Measurements from ENCODE around the gene GRAMD1A.
"Not testable (repeated sequence)": the region's sequence is repeated elsewhere in the genome, so short reads cannot be mapped to it uniquely, and the experiment has no call there.

The GRAMD1A gene

DNA sequence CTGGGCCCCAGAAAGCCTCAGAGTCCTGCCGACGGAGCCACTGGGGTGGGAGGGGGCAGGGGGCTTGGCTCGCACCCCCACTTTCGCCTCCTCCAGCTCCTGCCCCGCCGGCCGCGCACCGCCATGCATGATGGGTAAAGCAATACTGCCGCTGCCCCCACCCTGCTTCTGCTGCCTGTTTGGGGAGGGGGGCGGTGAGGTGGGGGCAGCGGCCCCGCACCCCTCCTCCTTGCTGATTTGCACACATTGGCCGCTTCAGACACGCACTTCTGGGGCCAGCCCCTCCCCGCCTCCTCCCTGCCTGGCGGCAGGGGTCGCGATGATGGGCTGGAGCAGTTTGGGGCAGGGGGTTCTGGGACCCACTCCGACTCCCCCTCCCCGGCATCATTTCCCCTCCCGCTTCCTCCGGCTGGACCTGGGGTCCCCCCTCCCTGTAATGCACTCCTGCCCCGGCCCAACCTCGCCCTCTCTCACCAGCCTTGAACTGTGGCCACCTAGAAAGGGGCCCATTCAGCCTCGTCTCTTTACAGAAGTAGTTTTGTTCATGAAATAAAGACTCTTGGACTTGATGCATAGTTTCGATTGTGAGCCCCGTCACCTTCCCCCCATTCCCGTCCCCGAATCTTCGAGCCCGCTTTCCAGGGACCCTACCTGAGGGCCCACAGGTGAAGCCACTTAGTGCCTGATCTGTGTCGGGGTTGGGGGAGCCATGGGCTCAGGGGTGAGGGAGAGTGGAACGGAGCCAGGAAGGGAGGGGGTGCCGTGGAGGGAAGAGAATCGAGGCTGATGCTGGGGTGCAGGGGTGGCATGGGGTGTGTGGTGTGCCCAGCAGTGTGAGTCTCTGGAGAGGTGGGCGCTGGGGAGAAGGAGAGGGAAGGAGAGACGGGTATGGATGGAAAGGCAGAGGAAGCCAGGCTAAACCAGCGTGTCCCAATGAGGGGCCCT lies 40.0 kb downstream of the GRAMD1A start:
- DNase-seq: no peak

GRCh38 chr19:35040826-35041547 lies 40.9 kb downstream of the GRAMD1A start:
- DNase-seq: no peak

DNA sequence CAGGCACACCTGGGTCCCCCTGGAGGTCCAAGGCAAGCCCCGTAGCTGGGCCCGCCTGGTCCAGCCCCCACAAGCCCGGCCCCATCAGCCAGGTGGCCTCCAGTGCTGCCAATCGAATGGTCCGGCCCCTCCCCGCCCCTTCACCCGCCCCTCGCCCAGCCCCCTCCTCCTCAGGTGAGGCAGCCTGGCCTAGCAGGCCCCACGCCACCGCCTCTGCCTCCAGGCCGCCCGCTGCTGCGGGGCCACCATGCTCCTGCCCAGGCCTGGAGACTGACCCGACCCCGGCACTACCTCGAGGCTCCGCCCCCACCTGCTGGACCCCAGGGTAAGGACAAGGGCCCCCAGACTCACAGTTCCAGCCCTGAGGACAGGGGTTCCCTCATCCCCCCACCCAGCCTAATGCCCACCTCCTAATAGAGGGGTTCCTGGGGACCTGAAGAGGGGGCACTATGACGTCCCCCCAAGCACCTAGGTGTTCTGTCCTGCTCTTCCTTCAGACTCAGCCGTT lies 41.5 kb downstream of the GRAMD1A start, which contains the start of gene HPN:
Gene HPN (plus strand): TSS at position 174 of the 508 bp plus-strand sequence. CDS start 786 bp downstream, outside the sequence.
- DNase-seq: no peak

- DNase-seq: no peak
Measured at GRCh38 chr19:35042056-35042730, 42.1 kb downstream of the GRAMD1A start.

GRCh38 chr19:35042954-35043604 lies 43.0 kb downstream of the GRAMD1A start:
- no peak for DNase-seq

GRCh38 chr19:35043906-35044305 lies 43.8 kb downstream of the GRAMD1A start:
- no peak for DNase-seq

DNA sequence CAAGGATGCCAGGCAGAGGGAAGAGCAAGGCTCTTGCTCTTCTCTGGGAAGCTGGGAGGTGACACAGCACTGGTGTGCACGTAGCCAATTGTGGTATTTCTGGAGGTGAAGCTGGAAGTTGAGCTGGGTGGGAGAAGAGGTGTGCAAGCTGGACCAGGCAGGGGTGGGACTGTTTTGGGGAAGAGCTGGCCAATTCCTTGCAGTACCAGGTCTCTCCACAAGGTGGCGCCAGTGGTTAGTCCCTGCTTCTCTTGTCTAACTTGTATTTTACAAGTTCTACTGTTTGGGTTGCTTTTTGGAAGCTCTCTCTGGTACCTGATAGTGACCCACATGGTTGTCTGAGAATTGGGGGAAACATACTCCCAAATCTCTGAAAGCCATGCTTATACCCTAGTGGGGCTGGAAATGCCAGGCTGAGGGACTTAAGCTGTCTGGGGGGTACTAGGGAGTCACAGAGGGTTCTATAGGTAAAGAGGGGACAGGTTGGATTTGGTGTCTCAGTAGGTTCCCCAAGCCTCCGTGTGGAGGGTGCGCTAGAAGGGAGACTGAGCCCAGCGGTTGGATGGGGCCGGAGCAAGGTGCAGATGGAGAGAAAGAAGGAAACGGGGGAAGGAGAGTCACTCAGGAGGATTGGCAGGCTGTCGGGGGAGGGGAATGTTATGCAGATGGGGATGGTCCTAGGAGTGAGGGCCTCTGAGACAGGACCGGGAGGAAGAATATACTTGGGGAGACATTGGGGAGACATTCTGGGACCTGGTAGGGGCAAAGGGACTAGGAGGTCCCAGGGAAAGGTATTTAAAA lies 44.4 kb downstream of the GRAMD1A start:
- DNase-seq: no peak

GRCh38 chr19:35045667-35046300 lies 45.7 kb downstream of the GRAMD1A start:
- no peak for DNase-seq

- DNase-seq: no peak
Measured at GRCh38 chr19:35046461-35046860, 46.3 kb downstream of the GRAMD1A start.

DNA sequence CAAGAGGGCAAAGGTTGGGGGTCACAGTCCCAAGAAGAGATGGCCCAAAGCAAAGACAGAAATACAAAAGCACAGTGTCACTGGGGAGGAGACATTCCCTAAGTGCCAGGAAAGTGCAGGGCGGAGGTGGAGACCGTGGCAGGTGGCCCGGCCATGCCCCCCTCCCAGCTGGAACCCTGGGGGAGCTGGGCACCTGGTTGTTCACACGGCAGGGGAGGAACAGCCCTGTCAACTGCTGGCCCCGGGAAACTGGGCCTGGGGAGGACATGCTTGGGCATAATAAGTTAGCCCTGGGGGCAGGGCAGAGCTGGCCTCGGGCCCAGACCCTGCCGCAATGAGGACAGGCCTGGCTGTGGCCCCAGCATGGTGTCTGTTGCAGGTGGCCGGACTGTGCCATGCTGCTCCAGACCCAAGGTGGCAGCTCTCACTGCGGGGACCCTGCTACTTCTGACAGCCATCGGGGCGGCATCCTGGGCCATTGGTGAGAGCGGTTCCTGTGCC lies 48.8 kb downstream of the GRAMD1A start:
- DNase-seq: peak; percentile 13

DNA sequence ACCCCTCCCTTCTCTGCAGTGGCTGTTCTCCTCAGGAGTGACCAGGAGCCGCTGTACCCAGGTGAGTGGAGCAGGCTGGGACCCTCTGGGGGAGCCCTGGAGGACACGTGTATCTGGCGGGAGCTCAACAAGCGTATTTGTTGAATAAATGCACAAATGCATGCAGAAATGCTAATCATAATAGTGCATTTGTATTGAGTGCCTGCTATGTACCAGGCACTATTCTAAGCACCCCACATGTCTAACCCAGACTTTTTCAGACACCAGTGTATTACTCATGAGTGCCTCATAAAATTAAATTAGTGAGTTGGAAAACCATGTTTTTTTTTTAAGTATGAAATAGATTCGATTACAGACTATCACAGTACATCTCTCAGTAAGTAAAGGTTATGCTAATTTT lies 49.3 kb downstream of the GRAMD1A start:
- DNase-seq: no peak

- not testable (repeated sequence) for DNase-seq
Measured at GRCh38 chr19:35050662-35051061, 50.5 kb downstream of the GRAMD1A start.

DNA sequence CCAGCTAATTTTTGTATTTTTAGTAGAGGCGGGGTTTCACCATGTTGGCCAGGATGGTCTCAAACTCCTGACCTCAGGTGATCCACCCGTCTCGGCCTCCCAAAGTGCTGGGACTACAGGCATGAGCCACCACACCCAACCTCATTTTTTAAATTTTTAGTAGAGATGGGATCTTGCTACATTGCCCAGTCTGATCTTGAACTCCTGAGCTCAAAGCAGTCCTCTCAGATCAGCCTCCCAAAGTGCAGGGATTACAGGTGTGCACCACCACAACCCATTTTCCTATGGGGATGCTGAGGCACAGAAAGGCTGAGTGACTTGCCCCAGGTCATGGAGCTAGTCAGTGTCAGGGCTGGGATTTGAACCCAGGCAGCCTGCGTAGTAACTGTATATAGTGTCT lies 51.1 kb downstream of the GRAMD1A start:
- DNase-seq: not testable (repeated sequence)

- no peak for DNase-seq
Measured at GRCh38 chr19:35051796-35052195, 51.7 kb downstream of the GRAMD1A start.

- no peak for DNase-seq
Measured at GRCh38 chr19:35052599-35053190, 52.6 kb downstream of the GRAMD1A start.

DNA sequence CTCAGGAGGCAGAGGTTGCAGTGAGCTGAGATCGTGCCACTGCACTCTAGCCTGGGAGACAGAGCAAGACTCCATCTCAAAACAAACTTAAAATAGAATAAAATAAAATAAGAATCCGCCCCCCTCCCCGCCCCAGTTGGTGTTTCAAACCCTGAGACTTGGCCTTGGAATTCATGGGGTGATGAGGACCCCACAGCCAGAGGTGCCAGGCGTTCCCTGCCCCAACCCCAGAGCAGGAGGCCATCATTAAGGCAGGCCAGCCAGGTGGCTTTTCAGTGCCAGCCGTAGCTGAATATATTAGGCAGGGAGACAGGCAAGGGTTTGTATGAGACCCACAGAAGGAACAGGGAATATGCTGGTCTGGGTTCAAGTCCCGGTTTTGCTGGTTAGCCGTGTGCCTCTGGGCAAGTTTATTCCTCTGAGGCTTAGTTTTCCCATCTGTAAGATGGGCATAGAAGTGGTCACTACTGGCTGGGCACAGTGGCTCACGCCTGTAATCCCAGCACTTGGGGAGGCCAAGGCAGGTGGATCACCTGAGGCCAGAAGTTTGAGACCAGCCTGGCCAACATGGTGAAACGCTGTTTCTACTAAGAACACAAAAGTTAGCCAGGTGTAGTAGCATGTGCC lies 53.7 kb downstream of the GRAMD1A start:
- DNase-seq: no peak

DNA sequence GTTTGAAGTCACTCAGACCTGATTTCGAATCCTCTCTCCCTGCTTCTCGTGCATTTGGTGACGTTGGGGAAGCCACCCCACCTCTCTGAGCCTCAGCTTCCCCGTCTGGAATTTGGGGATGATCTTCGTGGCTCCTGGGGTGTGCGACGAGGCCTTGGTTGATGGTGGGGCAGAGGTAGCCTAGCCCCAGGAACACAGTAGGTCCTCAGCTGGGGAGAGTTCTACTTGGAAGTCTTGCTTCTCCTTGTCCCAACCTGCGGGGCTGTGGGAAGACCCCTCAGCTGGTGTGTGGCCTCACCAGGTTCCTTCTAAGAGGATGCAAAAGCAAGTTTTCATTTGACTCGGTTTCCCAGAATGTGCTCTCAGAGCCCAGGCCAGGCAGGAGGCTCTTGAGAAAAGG lies 54.5 kb downstream of the GRAMD1A start:
- no peak for DNase-seq

DNA sequence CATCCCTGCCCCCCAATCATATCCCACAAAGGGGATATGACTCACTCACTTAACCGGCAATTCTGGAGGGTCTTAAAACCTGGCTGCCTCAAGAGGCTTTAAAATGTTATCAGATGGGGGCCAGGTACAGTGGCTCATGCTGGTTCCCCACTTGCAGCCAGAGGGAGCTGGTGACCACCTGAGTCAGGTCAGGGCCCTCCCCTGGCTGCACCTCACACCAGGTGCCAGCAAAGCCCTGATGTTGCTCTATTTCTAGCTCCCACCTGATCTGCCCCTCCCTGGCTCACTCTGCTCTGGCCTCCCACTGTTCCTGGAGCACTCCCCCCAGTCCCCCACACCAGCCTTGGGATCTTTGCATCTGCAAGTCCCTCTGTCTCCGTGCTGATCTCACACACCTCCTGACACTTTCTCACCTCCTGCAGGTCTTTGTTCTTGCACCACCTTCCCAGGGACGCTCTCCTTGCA lies 55.6 kb downstream of the GRAMD1A start:
- no peak for DNase-seq

- no peak for DNase-seq
Measured at GRCh38 chr19:35056513-35057063, 56.5 kb downstream of the GRAMD1A start.

GRCh38 chr19:35058370-35058769 lies 58.2 kb downstream of the GRAMD1A start:
- DNase-seq: no peak
